HG02623 (cell line): Measurements from ENCODE around the gene RNF38.
"Not testable (repeated sequence)": the region's sequence is repeated elsewhere in the genome, so short reads cannot be mapped to it uniquely, and the experiment has no call there.

Experiments used
- ATAC-seq: cut with Tn5 transposase; IDR thresholded peaks from one replicate; pipeline ENCODE4 v1.9.1; 2021; ENCODE audit warnings: moderate library complexity; ENCODE audit not compliant: unreplicated experiment

RNF38 gene

GRCh38 chr9:36399980-36400331 is at the start of gene RNF38:
RNF38 (minus strand) TSS chr9:36400269; CDS start chr9:36400108, 161 bp downstream.
- no peak for ATAC-seq

GRCh38 chr9:36448555-36448954 is 48.5 kb upstream of the RNF38 start:
- ATAC-seq = not testable (repeated sequence)

- no peak for ATAC-seq
Observed at GRCh38 chr9:36448017-36448416, 47.9 kb upstream of the RNF38 start.

GRCh38 chr9:36446678-36447077 is 46.6 kb upstream of the RNF38 start:
- not testable (repeated sequence) for ATAC-seq

- no peak for ATAC-seq
Observed at GRCh38 chr9:36445800-36446361, 45.8 kb upstream of the RNF38 start.

GRCh38 chr9:36444203-36444602 is 44.1 kb upstream of the RNF38 start:
- no peak for ATAC-seq

- ATAC-seq = no peak
Observed at GRCh38 chr9:36443581-36443980, 43.5 kb upstream of the RNF38 start.

- no peak for ATAC-seq
Observed at GRCh38 chr9:36442710-36443109, 42.6 kb upstream of the RNF38 start.

- ATAC-seq = no peak
Observed at GRCh38 chr9:36441966-36442365, 41.9 kb upstream of the RNF38 start.

GRCh38 chr9:36438536-36439236 is 38.6 kb upstream of the RNF38 start:
- no peak for ATAC-seq

GRCh38 chr9:36437790-36438189 is 37.7 kb upstream of the RNF38 start:
- no peak for ATAC-seq

GRCh38 chr9:36436909-36437308 is 36.8 kb upstream of the RNF38 start:
- no peak for ATAC-seq

- ATAC-seq = no peak
Observed at GRCh38 chr9:36433386-36433785, 33.3 kb upstream of the RNF38 start.

- no peak for ATAC-seq
Observed at GRCh38 chr9:36431078-36431477, 31.0 kb upstream of the RNF38 start.

- no peak for ATAC-seq
Observed at GRCh38 chr9:36426945-36427344, 26.9 kb upstream of the RNF38 start.

- no peak for ATAC-seq
Observed at GRCh38 chr9:36426348-36426747, 26.3 kb upstream of the RNF38 start.

- no peak for ATAC-seq
Observed at GRCh38 chr9:36424289-36425055, 24.4 kb upstream of the RNF38 start.

GRCh38 chr9:36423206-36423605 is 23.1 kb upstream of the RNF38 start:
- no peak for ATAC-seq

- no peak for ATAC-seq
Observed at GRCh38 chr9:36416890-36417289, 16.8 kb upstream of the RNF38 start.

- no peak for ATAC-seq
Observed at GRCh38 chr9:36415822-36416525, 15.9 kb upstream of the RNF38 start.

- ATAC-seq = not testable (repeated sequence)
Observed at GRCh38 chr9:36411410-36411809, 11.3 kb upstream of the RNF38 start.
